Activated CD4-positive, alpha-beta T cell treated with anti-CD3 and anti-CD28 coated beads for 48 hours (primary cell): ENCODE results near the gene HOXA11.

Experiments
- DNase-seq: peaks from one replicate; pipeline ENCODE4 v3.0.0-alpha.2; 2020

HOXA11 gene

DNA sequence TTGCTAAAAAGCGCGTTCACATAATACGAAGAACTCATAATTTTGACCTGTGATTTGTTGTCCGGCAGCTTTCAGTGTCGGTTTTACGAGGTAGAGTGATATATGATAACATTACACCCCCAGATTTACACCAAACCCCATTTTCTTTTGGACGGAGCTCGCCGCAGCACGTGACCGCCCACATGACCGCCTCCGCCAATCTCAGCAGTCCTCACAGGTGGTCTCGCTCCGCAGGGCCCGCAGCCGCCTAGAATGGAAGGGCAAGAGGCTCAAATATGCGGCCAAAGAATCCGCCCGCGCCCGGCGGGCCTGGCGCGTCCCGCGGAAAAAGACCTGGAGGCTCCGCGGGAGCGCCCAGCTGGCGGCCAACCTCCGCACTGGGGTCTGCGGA, 28.5 kb downstream of the HOXA11 start, which contains the start of gene HOXA7:
TSS of gene HOXA7 (minus strand) at position 168 of the 391 bp plus-strand sequence. CDS start at position 38, 130 bp downstream.
- no peak for DNase-seq

GRCh38 chr7:27155816-27156507, 29.1 kb downstream of the HOXA11 start:
- DNase-seq, result no peak

DNA sequence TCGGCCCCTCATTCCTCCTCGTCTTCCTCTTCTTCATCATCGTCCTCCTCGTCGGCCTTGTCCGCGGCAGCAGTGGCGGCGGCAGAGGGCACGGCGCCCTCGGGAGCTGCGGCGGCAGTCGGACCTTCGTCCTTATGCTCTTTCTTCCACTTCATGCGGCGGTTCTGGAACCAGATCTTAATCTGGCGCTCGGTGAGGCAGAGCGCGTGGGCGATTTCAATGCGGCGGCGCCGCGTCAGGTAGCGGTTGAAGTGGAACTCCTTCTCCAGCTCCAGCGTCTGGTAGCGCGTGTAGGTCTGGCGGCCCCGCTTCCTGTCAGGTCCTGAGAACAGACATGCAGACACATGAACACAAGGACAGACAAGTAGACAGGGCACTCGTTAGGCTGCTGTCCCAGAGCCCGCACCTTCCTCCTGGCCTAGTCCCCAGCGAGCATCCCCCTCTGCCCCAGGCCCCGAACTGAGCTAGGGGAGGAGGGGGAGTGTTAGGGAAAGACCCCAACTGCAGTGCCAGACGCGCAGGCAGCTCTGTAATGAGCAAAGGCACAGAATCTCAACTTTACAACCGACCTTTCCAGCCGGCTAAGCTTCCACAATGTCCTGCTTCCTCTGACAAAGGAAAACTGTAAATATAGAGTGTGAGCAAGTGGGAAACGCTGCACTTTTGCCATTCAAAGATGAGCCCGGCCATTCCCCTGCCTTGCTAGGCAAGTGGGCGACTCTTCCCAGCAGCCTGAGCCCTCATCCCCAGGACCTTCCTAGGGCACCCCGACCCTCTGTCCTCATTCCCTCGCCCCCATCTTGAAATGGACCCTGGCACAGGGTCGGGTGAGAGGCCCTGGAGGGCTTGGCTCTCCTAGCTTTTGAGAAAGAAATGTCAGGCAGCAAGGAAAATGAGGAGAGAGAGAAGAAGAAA, 29.9 kb downstream of the HOXA11 start:
- peak; percentile 62 for DNase-seq

DNA sequence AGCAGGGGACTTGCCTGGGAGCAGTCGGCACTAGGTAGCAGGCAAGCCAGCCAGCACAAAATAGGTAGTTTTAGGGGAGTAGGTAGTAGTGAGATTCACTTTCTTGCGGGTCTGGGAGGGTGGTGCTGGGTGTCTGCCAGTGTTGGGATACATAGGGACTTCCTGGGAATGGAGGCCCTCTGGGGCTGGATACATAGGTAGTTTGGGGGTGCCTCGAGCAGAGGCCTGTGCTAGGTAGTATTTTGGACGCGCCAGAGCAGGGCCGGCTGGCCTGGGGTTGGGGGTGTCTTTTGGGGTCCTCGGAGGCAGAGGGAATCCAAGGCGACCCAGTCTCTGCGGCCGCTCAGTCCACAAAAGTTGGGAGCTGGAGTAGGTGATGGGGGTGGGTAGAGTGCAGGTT, 30.7 kb downstream of the HOXA11 start:
- no peak for DNase-seq

- DNase-seq, result no peak
Measured at GRCh38 chr7:27153526-27153925, 31.5 kb downstream of the HOXA11 start.

- DNase-seq, result no peak
Measured at GRCh38 chr7:27152816-27153442, 32.1 kb downstream of the HOXA11 start.

DNA sequence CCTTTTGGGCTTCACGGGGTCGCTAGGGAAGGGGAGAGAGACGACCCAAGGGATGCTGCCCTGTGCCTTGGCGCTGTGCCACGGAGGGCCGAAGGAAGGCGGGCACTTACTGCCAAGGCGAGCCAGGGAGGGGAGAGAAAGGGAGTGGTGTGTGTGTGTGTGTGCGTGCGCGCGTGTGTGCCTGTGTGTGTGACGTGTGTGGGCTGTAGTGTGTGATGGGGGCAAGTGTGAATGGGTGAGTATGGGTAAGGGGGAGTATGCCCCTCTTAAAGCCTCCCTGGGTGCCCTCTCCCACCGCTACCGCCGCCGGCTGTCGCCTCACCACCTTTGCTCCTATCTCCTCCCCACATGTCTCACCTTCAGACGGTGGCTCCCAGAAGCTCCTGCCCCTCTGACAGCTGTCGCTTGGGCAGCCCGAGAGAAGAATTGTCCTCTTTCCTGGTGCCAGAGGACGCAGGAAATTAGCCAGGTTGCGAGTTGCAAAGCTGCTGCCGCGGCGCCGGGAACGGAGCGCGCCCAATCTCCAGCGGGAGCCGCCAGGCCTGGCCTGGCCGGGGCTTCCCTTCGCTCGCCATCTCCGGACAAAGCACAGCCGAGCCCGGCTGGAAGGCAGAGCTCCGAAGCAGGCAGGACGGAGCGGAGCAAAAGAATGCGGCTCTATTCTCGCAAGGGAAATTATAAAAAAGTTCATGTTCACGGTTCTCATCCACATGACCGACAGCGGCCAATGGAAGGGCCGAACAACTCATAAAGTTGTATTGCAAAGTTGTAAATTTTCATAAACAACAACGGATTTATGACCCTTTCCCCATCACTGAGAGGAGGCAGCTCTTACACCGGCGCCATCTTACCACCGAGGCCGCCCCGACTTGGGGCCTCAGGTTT, 32.9 kb downstream of the HOXA11 start, which contains the start of gene HOXA3:
TSS of gene HOXA3 (minus strand) at position 653 of the 885 bp plus-strand sequence. CDS start 41,943 bp downstream, outside the sequence.
- no peak for DNase-seq

DNA sequence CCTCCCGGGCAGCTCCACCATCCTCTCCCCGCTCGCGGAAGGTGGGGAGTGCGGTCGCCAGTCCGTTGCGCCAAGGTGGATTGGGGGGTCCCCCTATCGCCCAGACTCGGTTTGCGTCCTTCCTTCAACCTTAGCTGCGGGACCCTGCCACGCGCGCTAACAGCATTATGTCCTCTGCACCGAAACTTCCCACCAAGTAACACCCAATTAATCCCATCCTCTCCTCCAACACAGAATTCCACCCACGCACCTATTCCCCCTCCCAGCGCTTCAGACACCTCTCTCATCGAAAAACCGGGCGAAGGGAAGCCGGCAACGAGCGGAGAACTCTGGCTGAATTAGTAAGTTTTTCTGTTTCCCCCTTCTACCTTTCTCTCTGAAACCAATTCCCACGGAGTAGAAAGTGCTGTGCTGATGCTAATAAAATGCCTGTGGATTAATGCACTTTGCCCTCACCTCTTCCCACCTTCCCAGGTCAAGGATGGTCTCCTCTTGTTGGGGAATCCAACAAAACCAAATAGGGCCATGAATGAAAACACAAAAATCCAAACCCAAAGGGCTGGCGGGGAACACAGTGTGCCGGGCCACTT, 33.6 kb downstream of the HOXA11 start:
- DNase-seq, result no peak

DNA sequence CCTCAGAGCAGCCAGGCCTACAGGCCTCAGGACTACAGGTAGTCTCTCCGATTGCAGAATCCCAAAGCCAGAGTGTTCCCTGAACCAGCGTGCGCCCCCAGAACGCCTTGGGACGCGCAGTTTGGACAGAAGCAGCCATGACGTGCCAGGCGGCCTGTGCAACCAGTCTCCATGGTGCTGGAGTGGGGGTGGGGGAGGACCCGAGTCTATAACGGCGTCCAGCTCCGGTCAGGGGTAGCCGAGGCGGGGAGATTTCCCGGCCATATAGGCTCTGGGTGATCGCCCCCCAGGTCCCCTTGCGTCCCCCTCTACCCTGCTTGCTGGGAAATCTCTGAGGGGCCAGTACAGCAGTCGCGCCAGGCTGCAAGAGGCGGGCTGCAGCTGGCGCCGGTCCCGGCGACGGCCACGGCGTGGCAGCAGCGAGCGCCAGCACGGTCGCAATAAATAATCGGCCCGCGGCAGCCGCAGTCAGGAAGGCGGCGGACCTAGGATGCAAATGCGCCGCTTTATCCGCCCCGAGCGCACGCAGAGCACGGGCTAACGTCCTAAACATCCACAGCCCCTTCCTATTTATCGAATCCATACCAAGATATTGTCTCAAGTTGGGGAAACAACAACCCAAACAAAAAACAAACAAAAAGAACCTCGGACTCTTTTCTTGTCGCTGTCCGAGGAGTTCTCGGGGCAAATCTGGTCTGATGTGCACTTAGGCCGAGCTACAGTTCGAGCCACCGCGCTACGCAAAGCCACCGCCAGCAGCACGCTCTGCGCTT, 34.3 kb downstream of the HOXA11 start:
- peak; percentile 77 for DNase-seq

- no peak for DNase-seq
Measured at GRCh38 chr7:27149842-27150567, 35.0 kb downstream of the HOXA11 start.

DNA sequence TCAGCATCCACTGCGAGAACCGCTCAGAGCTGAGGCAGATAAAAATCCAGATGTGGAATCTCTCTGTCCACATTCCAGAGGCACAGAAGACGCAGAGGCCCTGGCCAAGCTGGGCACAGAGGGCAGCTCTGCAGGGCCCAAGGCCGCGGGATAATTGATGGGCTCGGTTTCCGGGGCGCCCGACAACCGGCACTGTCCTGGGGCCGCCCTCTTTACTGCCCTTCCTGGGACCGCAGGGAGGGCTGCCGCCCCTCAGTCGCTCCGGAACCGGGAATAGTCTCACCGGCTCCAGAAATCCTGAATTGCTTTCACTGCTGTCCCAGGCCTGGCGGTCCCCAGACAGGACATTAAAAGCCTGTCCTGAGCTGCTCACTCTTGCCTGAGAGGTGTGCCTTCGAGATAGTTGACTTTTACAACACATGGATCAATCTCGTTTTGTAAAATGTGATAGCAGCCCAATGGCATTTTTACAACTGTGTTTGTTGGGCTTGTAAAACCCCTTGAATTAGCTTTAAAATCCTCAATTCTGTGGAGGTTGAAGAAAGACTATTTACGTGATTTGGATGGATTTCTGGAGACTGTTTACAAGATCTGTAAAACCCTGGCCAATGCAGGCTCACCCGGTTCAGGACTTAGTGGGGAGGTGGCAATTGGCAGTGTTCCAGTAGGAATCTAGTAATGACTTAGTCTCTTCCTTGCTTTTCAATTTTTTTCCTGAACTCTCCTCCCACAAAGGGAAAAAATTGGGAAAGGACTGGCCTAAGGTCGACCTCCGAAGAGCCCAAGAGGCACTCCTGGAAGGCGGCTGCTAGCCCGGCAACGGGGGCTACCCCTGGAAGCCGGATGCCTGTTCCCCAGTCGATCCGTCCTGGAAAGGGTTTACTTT, 36.0 kb downstream of the HOXA11 start:
- no peak for DNase-seq

DNA sequence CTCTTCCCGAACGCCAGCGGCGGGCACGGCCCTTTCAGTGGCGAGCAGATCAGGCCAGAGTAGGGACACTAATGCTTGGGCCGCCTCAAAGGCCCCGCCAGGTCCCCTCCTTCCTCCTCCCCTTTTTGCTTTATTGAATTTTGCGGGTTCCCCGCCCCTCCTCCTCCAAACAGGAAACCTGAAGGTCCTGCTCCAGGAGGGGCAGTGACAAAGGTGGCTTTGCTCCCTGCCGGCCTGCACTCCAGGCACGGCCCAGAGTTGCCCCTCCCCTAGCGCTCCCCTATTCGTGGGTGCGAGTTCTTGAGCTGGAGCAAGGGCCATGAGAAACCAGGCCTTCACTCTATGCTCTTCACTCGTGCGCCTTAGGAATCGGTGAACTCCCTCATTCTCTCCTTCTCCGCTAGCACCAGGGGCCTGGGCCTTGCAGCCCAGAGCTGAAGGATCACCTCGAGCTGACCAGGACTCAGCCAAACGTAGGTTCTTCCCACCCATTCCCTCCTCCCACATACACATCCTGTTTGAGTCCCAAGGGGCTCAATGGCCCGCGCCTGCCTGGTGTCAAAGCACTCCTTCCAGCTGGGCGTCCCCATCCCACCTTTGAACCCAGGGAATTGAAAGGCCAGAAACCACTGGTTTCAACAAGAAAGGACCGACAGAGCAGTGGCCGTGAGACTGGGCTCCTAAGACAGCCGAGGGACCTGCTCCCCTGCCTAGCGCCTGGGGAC, 36.8 kb downstream of the HOXA11 start:
- DNase-seq, result no peak

DNA sequence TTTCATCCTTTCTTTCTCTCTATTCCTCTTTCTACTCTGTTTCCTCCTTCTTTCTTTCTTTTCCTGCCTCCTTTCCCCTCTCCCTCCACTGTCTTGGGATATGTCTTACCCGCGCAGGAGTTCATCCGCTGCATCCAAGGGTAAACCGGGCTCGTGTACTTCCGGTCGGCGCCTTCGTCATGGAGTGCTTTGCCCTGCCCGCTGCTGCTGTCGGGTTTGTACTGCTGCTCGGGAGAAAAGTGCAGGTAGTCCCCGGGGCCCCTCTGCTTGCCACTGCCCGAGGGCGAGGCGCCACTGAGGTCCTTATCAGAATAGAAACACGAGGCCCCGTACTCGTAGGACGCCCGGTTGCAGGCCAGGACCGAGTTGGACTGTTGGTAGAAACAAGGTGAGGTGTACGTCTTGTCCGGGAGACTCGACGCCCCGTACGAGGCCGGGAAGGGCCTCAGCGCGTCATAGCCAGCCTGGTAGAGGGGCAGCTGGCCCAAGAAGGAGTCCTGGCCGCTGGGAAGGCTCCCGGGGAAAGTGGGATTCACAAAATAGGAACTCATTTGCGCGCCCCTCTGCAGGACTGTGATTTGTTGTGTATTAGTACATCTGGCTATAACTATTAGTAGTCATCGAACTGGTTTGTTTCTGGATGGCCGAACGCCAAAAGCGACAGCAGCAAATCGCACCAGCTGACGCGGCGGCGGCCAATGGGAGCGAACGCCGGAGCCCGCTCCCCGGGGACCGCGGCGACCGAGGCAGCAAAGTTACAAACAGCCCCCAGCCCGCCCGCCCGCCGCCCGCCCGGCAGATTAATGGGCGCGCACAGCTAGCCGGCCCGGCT, 37.6 kb downstream of the HOXA11 start, which contains the start of gene HOXA6:
TSS of gene HOXA6 (minus strand) at position 576 of the 832 bp plus-strand sequence. CDS start at position 551, 25 bp downstream.
- no peak for DNase-seq

DNA sequence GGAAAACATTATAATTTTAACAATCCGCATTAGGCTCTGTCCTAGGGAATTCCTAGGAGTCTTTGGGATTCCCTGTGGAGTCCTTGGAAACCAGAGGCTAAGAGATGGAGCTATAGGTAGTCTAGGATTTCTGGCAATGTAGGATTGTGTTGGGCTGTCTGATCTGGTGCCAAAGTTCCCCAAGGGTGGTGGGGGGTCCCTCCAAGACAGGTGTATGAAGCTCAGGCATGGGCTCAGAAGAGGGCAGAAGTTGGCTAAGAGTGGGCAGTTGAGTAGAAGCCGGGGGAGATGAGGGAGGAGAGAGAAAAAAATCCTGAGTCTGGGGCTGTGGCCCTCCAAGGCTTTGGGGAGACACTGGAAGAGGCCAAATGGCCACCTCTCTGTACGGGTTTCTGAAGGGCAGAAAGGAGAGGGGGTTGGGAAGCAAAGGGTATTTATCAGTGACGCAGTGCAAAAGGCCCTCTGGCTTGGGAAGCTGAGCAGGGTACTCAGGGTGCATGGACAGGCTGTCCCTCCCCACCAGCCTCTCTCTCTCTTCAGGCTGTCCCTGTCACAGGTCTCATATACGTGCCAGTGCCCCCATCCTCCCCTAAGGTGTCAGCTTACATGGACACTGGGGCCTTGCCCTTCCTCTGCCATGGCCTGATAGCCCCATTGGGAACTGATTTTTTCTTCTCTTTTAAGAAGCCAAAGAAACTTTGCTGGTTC, 38.4 kb downstream of the HOXA11 start:
- no peak for DNase-seq

GRCh38 chr7:27145914-27146412, 39.1 kb downstream of the HOXA11 start:
- DNase-seq, result no peak

DNA sequence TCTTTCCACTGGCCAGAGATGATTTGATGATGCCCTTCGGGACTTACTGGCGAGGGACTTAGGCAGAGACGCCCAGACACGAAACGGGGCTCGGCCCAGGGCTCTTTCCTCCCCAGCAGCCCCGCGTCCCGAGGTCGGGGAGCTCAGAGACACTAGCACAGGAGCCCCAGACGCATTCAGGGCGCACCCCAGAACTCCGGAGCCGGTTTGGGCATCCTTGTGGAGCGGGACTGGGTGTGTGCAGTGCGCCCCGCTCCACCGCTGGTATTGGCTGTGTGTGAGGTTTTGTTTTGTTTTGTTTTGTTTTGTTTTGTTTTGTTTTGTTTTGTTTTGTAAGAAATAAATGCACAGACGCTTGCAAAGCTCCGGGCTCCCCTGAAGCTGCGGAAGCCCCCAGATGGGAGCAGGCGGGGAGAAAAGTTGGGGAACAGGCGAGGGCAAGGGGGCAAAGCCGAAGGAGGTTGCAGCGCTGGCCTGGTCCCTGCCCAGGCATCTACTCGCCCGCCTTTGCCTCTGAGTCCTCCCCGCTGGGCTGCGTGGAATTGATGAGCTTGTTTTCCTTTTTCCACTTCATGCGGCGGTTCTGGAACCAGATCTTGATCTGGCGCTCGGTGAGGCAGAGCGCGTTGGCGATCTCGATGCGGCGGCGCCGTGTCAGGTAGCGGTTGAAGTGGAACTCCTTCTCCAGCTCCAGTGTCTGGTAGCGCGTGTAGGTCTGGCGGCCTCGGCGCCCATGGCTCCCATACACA, 39.7 kb downstream of the HOXA11 start:
- DNase-seq, result no peak
